ENCODE data around the gene DCUN1D4.

Gene DCUN1D4

GRCh38 chr4:51844153-51845054 is 1.5 kb downstream of the DCUN1D4 start:
- DNase-seq (ENCODE audit: low read depth in 2 of 2), result peak; percentile 95 to 96
- no peak for TF ChIP-seq CTCF (IDR thresholded peaks at IDR 0.05; ENCODE audit: low read depth, low read length)
- peak overlapping the region; percentile 79 to 89 for H3K4me3 ChIP-seq (replicated peaks in 1 of 2; ENCODE audit: low read depth in 2 of 2, low read length in 2 of 2)

- H3K4me3 ChIP-seq (replicated peaks in 1 of 2; ENCODE audit: low read depth in 2 of 2, low read length in 2 of 2), result peak overlapping the region; percentile 79 to 89
- no peak for DNase-seq (ENCODE audit: low read depth in 2 of 2)
- TF ChIP-seq CTCF (IDR thresholded peaks at IDR 0.05; ENCODE audit: low read depth, low read length), result no peak
Observed at GRCh38 chr4:51845055-51845426, 2.1 kb downstream of the DCUN1D4 start.

- DNase-seq (ENCODE audit: low read depth in 2 of 2), result peak in 1 of 2 donors; percentile 17
Observed at GRCh38 chr4:51845711-51846110, 2.8 kb downstream of the DCUN1D4 start.

GRCh38 chr4:51849430-51849829 is 6.5 kb downstream of the DCUN1D4 start:
- no peak for DNase-seq (ENCODE audit: low read depth in 2 of 2)
- TF ChIP-seq CTCF (IDR thresholded peaks at IDR 0.05; ENCODE audit: low read depth, low read length), result no peak
- H3K4me3 ChIP-seq (replicated peaks in 1 of 2; ENCODE audit: low read depth in 2 of 2, low read length in 2 of 2), result no peak overlapping the region

More at GRCh38 chr4:51845711-51846110, 2.8 kb downstream of the DCUN1D4 start:
- no peak for TF ChIP-seq CTCF (IDR thresholded peaks at IDR 0.05; ENCODE audit: low read depth, low read length)
- H3K4me3 ChIP-seq (replicated peaks in 1 of 2; ENCODE audit: low read depth in 2 of 2, low read length in 2 of 2), result no peak overlapping the region

- no peak for TF ChIP-seq CTCF (IDR thresholded peaks at IDR 0.05; ENCODE audit: low read depth, low read length)
- H3K4me3 ChIP-seq (replicated peaks in 1 of 2; ENCODE audit: low read depth in 2 of 2, low read length in 2 of 2), result no peak overlapping the region
- no peak for DNase-seq (ENCODE audit: low read depth in 2 of 2)
Observed at GRCh38 chr4:51850294-51850693, 7.3 kb downstream of the DCUN1D4 start.

- TF ChIP-seq CTCF (IDR thresholded peaks at IDR 0.05; ENCODE audit: low read depth, low read length), result no peak
- H3K4me3 ChIP-seq (replicated peaks in 1 of 2; ENCODE audit: low read depth in 2 of 2, low read length in 2 of 2), result no peak overlapping the region
- DNase-seq (ENCODE audit: low read depth in 2 of 2), result no peak
Observed at GRCh38 chr4:51851090-51851936, 8.4 kb downstream of the DCUN1D4 start.

All from cardiac fibroblast (primary cell).